Osteoblast (primary cell): Measurements from ENCODE around the gene DGCR6L. TPM values are rescaled to one million over a fixed set of nuclear protein-coding genes. Genes with fewer than 3 reads are reported as not detected.
A peak's percentile ranks its signal among the peaks of the same experiment; 100 is the strongest.
"Not testable (repeated sequence)": the region's sequence is repeated elsewhere in the genome, so short reads cannot be mapped to it uniquely, and the experiment has no call there.

Source experiments
- DNase-seq: peaks from one replicate; pipeline ENCODE4 v3.0.0; 2011; ENCODE audit warnings: low spot score, mixed read lengths; ENCODE audit not compliant: insufficient read length; ENCODE audit errors: missing footprints
- H2AFZ ChIP-seq: 2 replicates; pipeline ENCODE4 v1.6.0; 2011; ENCODE audit warnings: mild to moderate bottlenecking, low read length
- H3K27ac ChIP-seq: 2 replicates; pipeline ENCODE4 v1.5.1; 2011; ENCODE audit warnings: mild to moderate bottlenecking, low read depth, low read length, moderate library complexity
- H3K27me3 ChIP-seq: 2 replicates; pipeline ENCODE4 v1.6.0; 2012; ENCODE audit warnings: mild to moderate bottlenecking, control low read depth, inconsistent platforms, low read length, moderate library complexity; ENCODE audit not compliant: insufficient read depth
- H3K36me3 ChIP-seq: 2 replicates; pipeline ENCODE4 v1.5.1; 2011; ENCODE audit warnings: mild to moderate bottlenecking, low read length, control low read depth, moderate library complexity; ENCODE audit not compliant: insufficient read depth
- H3K4me1 ChIP-seq: 2 replicates; pipeline ENCODE4 v1.5.1; 2011; ENCODE audit warnings: mild to moderate bottlenecking, low read length, control low read depth, moderate library complexity; ENCODE audit not compliant: insufficient read depth
- H3K4me2 ChIP-seq: 2 replicates; pipeline ENCODE4 v1.6.0; 2011; ENCODE audit warnings: mild to moderate bottlenecking, low read length; ENCODE audit not compliant: insufficient read depth
- H3K4me3 ChIP-seq: fragments of 200-600 bp; sonication (generic); 3 replicates; pipeline ENCODE4 v1.5.1; 2012; ENCODE audit warnings: mild to moderate bottlenecking, low read length, inconsistent platforms; ENCODE audit not compliant: insufficient read depth
- H3K79me2 ChIP-seq: 2 replicates; pipeline ENCODE4 v1.6.0; 2012; ENCODE audit warnings: mild to moderate bottlenecking, low read length, control low read depth, inconsistent platforms; ENCODE audit not compliant: insufficient read depth
- H3K9me3 ChIP-seq: 2 replicates; pipeline ENCODE4 v1.5.1; 2011; ENCODE audit warnings: low read depth, low read length, control low read depth
- H4K20me1 ChIP-seq: 2 replicates; pipeline ENCODE4 v1.6.0; 2012; ENCODE audit warnings: mild to moderate bottlenecking, low read length, control low read depth; ENCODE audit not compliant: insufficient read depth
- CTCF ChIP-seq: IDR thresholded peaks from 2 replicates; pipeline ENCODE4 v1.5.1; 2011; ENCODE audit warnings: mild to moderate bottlenecking, low read depth, low read length, moderate library complexity; ENCODE audit errors: extremely low read depth
- total RNA-seq: library from RNA; depleted of rRNA; stranded (reverse); fragments of >200 nt; gene quantifications from 2 replicates; pipeline ENCODE4 v1.2.3, GENCODE V29; 2012

Gene DGCR6L
- total RNA-seq, 1 donor: 60.8 TPM

- H3K27ac ChIP-seq, H3K4me1 ChIP-seq, H3K4me2 ChIP-seq, H3K27me3 ChIP-seq, H3K9me3 ChIP-seq, H2AFZ ChIP-seq, H3K4me3 ChIP-seq, H4K20me1 ChIP-seq, H3K79me2 ChIP-seq, H3K36me3 ChIP-seq: not testable (repeated sequence)
- DNase-seq: peak; percentile 30
These were observed 13.0 kb downstream of the DGCR6L start for GRCh38 chr22:20306646-20307447.

GRCh38 chr22:20305894-20306645 is 13.8 kb downstream of the DGCR6L start:
- no peak for TF ChIP-seq CTCF

GRCh38 chr22:20305230-20305893 is 14.5 kb downstream of the DGCR6L start:
- not testable (repeated sequence) for H4K20me1 ChIP-seq, H3K4me2 ChIP-seq, H3K4me3 ChIP-seq, H2AFZ ChIP-seq, H3K27ac ChIP-seq, H3K79me2 ChIP-seq, H3K36me3 ChIP-seq, H3K9me3 ChIP-seq, H3K4me1 ChIP-seq
- peak; percentile 45 for DNase-seq
- H3K27me3 ChIP-seq: peaks cover 10% of the 10 kb centered on the region

More at GRCh38 chr22:20305894-20306645, 13.8 kb downstream of the DGCR6L start:
- peak; percentile 66 for DNase-seq
- no peaks in the 10 kb centered on the region for H3K4me1 ChIP-seq
- no peak overlapping the region for H3K27ac ChIP-seq
- H3K4me2 ChIP-seq: no peak overlapping the region
- no peaks in the 10 kb centered on the region for H3K36me3 ChIP-seq
- H4K20me1 ChIP-seq: no peaks in the 10 kb centered on the region
- H2AFZ ChIP-seq: no peak overlapping the region
- no peak overlapping the region for H3K4me3 ChIP-seq
- no peaks in the 10 kb centered on the region for H3K9me3 ChIP-seq
- peaks cover 8% of the 10 kb centered on the region for H3K27me3 ChIP-seq
- no peaks in the 10 kb centered on the region for H3K79me2 ChIP-seq

GRCh38 chr22:20304646-20305045 is 15.2 kb downstream of the DGCR6L start:
- Histone ChIP-seq H3K27me3 (peaks cover 15% of the 10 kb centered on the region), H4K20me1 (no peaks in the 10 kb centered on the region), H3K27ac (no peak overlapping the region), H3K4me1 (no peaks in the 10 kb centered on the region), H3K79me2 (no peaks in the 10 kb centered on the region), H2AFZ (no peak overlapping the region), H3K36me3 (no peaks in the 10 kb centered on the region), H3K4me2 (no peak overlapping the region), H3K9me3 (no peaks in the 10 kb centered on the region), H3K4me3 (no peak overlapping the region)
- no peak for TF ChIP-seq CTCF
- no peak for DNase-seq

GRCh38 chr22:20303229-20303534 is 16.7 kb downstream of the DGCR6L start:
- H3K27ac ChIP-seq, H4K20me1 ChIP-seq, H2AFZ ChIP-seq, H3K4me3 ChIP-seq, H3K9me3 ChIP-seq, H3K4me2 ChIP-seq, H3K36me3 ChIP-seq, H3K4me1 ChIP-seq, DNase-seq, H3K79me2 ChIP-seq: not testable (repeated sequence)
- peaks cover 22% of the 10 kb centered on the region for H3K27me3 ChIP-seq
